GM18511 (cell line): ENCODE measurements around the gene NAA15.
A peak's percentile ranks its signal among the peaks of the same experiment; 100 is the strongest.
"Not testable (repeated sequence)": the region's sequence is repeated elsewhere in the genome, so short reads cannot be mapped to it uniquely, and the experiment has no call there.

Source experiments
- ATAC-seq: cut with Tn5 transposase; IDR thresholded peaks from one replicate; pipeline ENCODE4 v1.9.1; 2021; ENCODE audit warnings: mild to moderate bottlenecking, moderate library complexity; ENCODE audit not compliant: unreplicated experiment

Gene NAA15

GRCh38 chr4:139333046-139333445 lies 31.7 kb downstream of the NAA15 start:
- ATAC-seq: no peak

GRCh38 chr4:139337612-139338011 lies 36.3 kb downstream of the NAA15 start:
- no peak for ATAC-seq

GRCh38 chr4:139361301-139361700 lies 60.0 kb downstream of the NAA15 start:
- ATAC-seq: no peak

- ATAC-seq: no peak
Observed at GRCh38 chr4:139367421-139368090, 66.3 kb downstream of the NAA15 start.

- ATAC-seq: no peak
Observed at GRCh38 chr4:139368998-139369397, 67.7 kb downstream of the NAA15 start.

- no peak for ATAC-seq
Observed at GRCh38 chr4:139374251-139374650, 72.9 kb downstream of the NAA15 start.

- ATAC-seq: no peak
Observed at GRCh38 chr4:139386421-139386820, 85.1 kb downstream of the NAA15 start.

- ATAC-seq: no peak
Observed at GRCh38 chr4:139389102-139389501, 87.8 kb downstream of the NAA15 start.

GRCh38 chr4:139389991-139390390 lies 88.7 kb downstream of the NAA15 start:
- ATAC-seq: no peak

GRCh38 chr4:139391731-139392130 lies 90.4 kb downstream of the NAA15 start:
- no peak for ATAC-seq

GRCh38 chr4:139392797-139393196 lies 91.5 kb downstream of the NAA15 start:
- no peak for ATAC-seq

GRCh38 chr4:139401368-139401767 lies 100.1 kb downstream of the NAA15 start:
- no peak for ATAC-seq

GRCh38 chr4:139402436-139402835 lies 101.1 kb downstream of the NAA15 start:
- no peak for ATAC-seq

GRCh38 chr4:139403462-139403861 lies 102.2 kb downstream of the NAA15 start:
- ATAC-seq: no peak

- ATAC-seq: no peak
Observed at GRCh38 chr4:139410312-139410711, 109.0 kb downstream of the NAA15 start.

GRCh38 chr4:139414671-139415210 lies 113.4 kb downstream of the NAA15 start:
- not testable (repeated sequence) for ATAC-seq

GRCh38 chr4:139416073-139416673 lies 114.9 kb downstream of the NAA15 start:
- ATAC-seq: no peak

- ATAC-seq: peak; percentile 83
Observed at GRCh38 chr4:139419388-139419914, 118.1 kb downstream of the NAA15 start.

GRCh38 chr4:139420652-139421051 lies 119.3 kb downstream of the NAA15 start:
- ATAC-seq: no peak

GRCh38 chr4:139436122-139436521 lies 134.8 kb downstream of the NAA15 start:
- no peak for ATAC-seq

GRCh38 chr4:139438141-139438540 lies 136.8 kb downstream of the NAA15 start:
- no peak for ATAC-seq

- no peak for ATAC-seq
Observed at GRCh38 chr4:139441029-139441428, 139.7 kb downstream of the NAA15 start.
